ENCODE measurements around the gene MEGF6. TPM values are rescaled to one million over a fixed set of nuclear protein-coding genes. Genes with fewer than 3 reads are reported as not detected.

Gene MEGF6
- polyA plus RNA-seq, 1 donor (not counting 4 experiments of a cell fraction or from before 2014, with no cell fraction given), result 0.24 TPM

GRCh38 chr1:3466366-3467075 lies 144.8 kb downstream of the MEGF6 start:
- no peak overlapping the region for H3K27ac ChIP-seq (ENCODE audit: control insufficient read depth, insufficient read depth, low read length)
- TF ChIP-seq, protein P1, sequence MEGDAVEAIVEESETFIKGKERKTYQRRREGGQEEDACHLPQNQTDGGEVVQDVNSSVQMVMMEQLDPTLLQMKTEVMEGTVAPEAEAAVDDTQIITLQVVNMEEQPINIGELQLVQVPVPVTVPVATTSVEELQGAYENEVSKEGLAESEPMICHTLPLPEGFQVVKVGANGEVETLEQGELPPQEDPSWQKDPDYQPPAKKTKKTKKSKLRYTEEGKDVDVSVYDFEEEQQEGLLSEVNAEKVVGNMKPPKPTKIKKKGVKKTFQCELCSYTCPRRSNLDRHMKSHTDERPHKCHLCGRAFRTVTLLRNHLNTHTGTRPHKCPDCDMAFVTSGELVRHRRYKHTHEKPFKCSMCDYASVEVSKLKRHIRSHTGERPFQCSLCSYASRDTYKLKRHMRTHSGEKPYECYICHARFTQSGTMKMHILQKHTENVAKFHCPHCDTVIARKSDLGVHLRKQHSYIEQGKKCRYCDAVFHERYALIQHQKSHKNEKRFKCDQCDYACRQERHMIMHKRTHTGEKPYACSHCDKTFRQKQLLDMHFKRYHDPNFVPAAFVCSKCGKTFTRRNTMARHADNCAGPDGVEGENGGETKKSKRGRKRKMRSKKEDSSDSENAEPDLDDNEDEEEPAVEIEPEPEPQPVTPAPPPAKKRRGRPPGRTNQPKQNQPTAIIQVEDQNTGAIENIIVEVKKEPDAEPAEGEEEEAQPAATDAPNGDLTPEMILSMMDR (optimal IDR thresholded peaks at IDR 0.05 in 1 of 3, IDR thresholded peaks at IDR 0.05 in 1 of 3, conservative IDR thresholded peaks at IDR 0.05 in 1 of 3; ENCODE audit: extremely low read depth in 1 of 3, insufficient read depth in 2 of 3, low read length in 3 of 3), result no peak
- TF ChIP-seq EZH2 (IDR thresholded peaks at IDR 0.05; ENCODE audit: low read length), result no peak

GRCh38 chr1:3465935-3466321 lies 145.4 kb downstream of the MEGF6 start:
- Histone ChIP-seq H3K36me3 (ENCODE audit: control insufficient read depth in 2 of 2, extremely low read depth in 1 of 2, insufficient read depth in 2 of 2, low read length in 2 of 2) (no peaks in the 10 kb centered on the region), H3K9me3 (ENCODE audit: control insufficient read depth, low read depth, low read length) (no peaks in the 10 kb centered on the region), H3K27me3 (ENCODE audit: control insufficient read depth, extremely low read depth, insufficient read depth, low read length) (no peaks in the 10 kb centered on the region), H2AFZ (ENCODE audit: control insufficient read depth, low read length) (no peak overlapping the region), H3K27ac (ENCODE audit: control insufficient read depth, insufficient read depth, low read length) (peak overlapping the region; percentile 40), H4K20me1 (ENCODE audit: control insufficient read depth, extremely low read depth, insufficient read depth, low read length) (no peaks in the 10 kb centered on the region), H3K9ac (ENCODE audit: control insufficient read depth, extremely low read depth, insufficient read depth, low read length) (no peak overlapping the region), H3K9me1 (ENCODE audit: control insufficient read depth, extremely low read depth, insufficient read depth, low read length) (peaks cover 2% of the 10 kb centered on the region), H3K79me2 (ENCODE audit: control insufficient read depth, insufficient read depth, low read length) (no peaks in the 10 kb centered on the region), H3K4me1 (ENCODE audit: control insufficient read depth, extremely low read depth, insufficient read depth, low read length) (peaks cover 59% of the 10 kb centered on the region), H3K4me2 (ENCODE audit: control insufficient read depth, extremely low read depth, insufficient read depth, low read depth, low read length) (peak overlapping the region; percentile 41), H3K4me3 (ENCODE audit: control insufficient read depth in 2 of 3, extremely low read depth in 1 of 3, insufficient read depth in 2 of 3, low read depth in 1 of 3, low read length in 3 of 3) (no peak overlapping the region)
- dilution Hi-C loops (cut with MboI; ENCODE audit: extremely low pct_ligation_motif_present, low sequenced_read_pairs), result no loop called here
- DNase-seq (ENCODE audit: low read depth, low spot score) (no peak), FAIRE-seq (no peak)
- TF ChIP-seq, protein P1 (optimal IDR thresholded peaks at IDR 0.05 in 1 of 3, IDR thresholded peaks at IDR 0.05 in 1 of 3, conservative IDR thresholded peaks at IDR 0.05 in 1 of 3; ENCODE audit: extremely low read depth in 1 of 3, insufficient read depth in 2 of 3, low read length in 3 of 3), result no peak
- TF ChIP-seq EZH2 (IDR thresholded peaks at IDR 0.05; ENCODE audit: low read length), result no peak

More at GRCh38 chr1:3466366-3467075, 144.8 kb downstream of the MEGF6 start:
- Histone ChIP-seq H3K36me3 (ENCODE audit: control insufficient read depth in 2 of 2, extremely low read depth in 1 of 2, insufficient read depth in 2 of 2, low read length in 2 of 2) (no peaks in the 10 kb centered on the region), H3K27me3 (ENCODE audit: control insufficient read depth, extremely low read depth, insufficient read depth, low read length) (no peaks in the 10 kb centered on the region), H4K20me1 (ENCODE audit: control insufficient read depth, extremely low read depth, insufficient read depth, low read length) (no peaks in the 10 kb centered on the region), H3K4me2 (ENCODE audit: control insufficient read depth, extremely low read depth, insufficient read depth, low read depth, low read length) (no peak overlapping the region), H3K4me1 (ENCODE audit: control insufficient read depth, extremely low read depth, insufficient read depth, low read length) (peaks cover 59% of the 10 kb centered on the region), H3K9ac (ENCODE audit: control insufficient read depth, extremely low read depth, insufficient read depth, low read length) (no peak overlapping the region), H3K4me3 (ENCODE audit: control insufficient read depth in 2 of 3, extremely low read depth in 1 of 3, insufficient read depth in 2 of 3, low read depth in 1 of 3, low read length in 3 of 3) (no peak overlapping the region), H3K9me3 (ENCODE audit: control insufficient read depth, low read depth, low read length) (no peaks in the 10 kb centered on the region), H3K79me2 (ENCODE audit: control insufficient read depth, insufficient read depth, low read length) (no peaks in the 10 kb centered on the region), H3K9me1 (ENCODE audit: control insufficient read depth, extremely low read depth, insufficient read depth, low read length) (peaks cover 2% of the 10 kb centered on the region), H2AFZ (ENCODE audit: control insufficient read depth, low read length) (no peak overlapping the region)
- dilution Hi-C loops (cut with MboI; ENCODE audit: extremely low pct_ligation_motif_present, low sequenced_read_pairs), result no loop called here
- FAIRE-seq (no peak), DNase-seq (ENCODE audit: low read depth, low spot score) (no peak)
